MCF 10A (cell line): ENCODE results near the gene CSMD2. TPM values are rescaled to one million over a fixed set of nuclear protein-coding genes. Genes with fewer than 3 reads are reported as not detected.

Experiments
- BruUV-seq: library from RNA; stranded (reverse); fragments of 400-500 nt; replicated peaks from 2 replicates; lab custom pipeline; 2021; lab: Mats Ljungman, UMichigan
- CTCF ChIA-PET: fragments of 300-600 bp; sonication (Branson Sonifier 250); formaldehyde crosslinking; extraction: SDS; loops from one replicate; lab custom pipeline; 2021; ENCODE audit warnings: antibody characterized with exemption, inconsistent platforms; lab: Yijun Ruan, JAX
- POLR2A ChIA-PET: fragments of 300-600, 350-650 bp; sonication (Branson Sonifier 250); formaldehyde crosslinking; extraction: SDS; loops from one replicate; lab custom pipeline; 2020; ENCODE audit warnings: antibody characterized with exemption, inconsistent platforms; lab: Yijun Ruan, JAX
- DNase-seq: peaks from one replicate; pipeline ENCODE4 v3.0.0-alpha.2; 2018; ENCODE audit not compliant: unreplicated experiment
- H3K27ac Mint-ChIP-seq: one replicate; pipeline ENCODE4 v1.8.0; 2022; ENCODE audit warnings: mild to moderate bottlenecking, low read depth, mixed read lengths; ENCODE audit not compliant: unreplicated experiment
- H3K27me3 Mint-ChIP-seq: one replicate; pipeline ENCODE4 v1.8.0; 2022; ENCODE audit warnings: mixed read lengths; ENCODE audit not compliant: insufficient read depth, unreplicated experiment
- H3K36me3 Mint-ChIP-seq: one replicate; pipeline ENCODE4 v1.8.0; 2022; ENCODE audit warnings: mild to moderate bottlenecking, moderate library complexity, mixed read lengths; ENCODE audit not compliant: insufficient read depth, unreplicated experiment
- H3K4me1 Mint-ChIP-seq: one replicate; pipeline ENCODE4 v1.8.0; 2022; ENCODE audit warnings: mixed read lengths; ENCODE audit not compliant: insufficient read depth, unreplicated experiment
- H3K4me3 Mint-ChIP-seq: one replicate; pipeline ENCODE4 v1.8.0; 2022; ENCODE audit warnings: mild to moderate bottlenecking, moderate library complexity, mixed read lengths; ENCODE audit not compliant: unreplicated experiment
- H3K9me3 Mint-ChIP-seq: one replicate; pipeline ENCODE4 v1.8.0; 2022; ENCODE audit warnings: mixed read lengths; ENCODE audit not compliant: unreplicated experiment
- CTCF ChIP-seq: fragments of 200-600 bp; IDR thresholded peaks from one replicate; pipeline ENCODE4 v1.8.0; 2022; ENCODE audit warnings: antibody characterized with exemption, mild to moderate bottlenecking; ENCODE audit not compliant: unreplicated experiment
- intact Hi-C: fragments of 100-400 bp; cut with micrococcal nuclease; formaldehyde crosslinking; loops from 2 replicates; pipeline ENCODE4 v1.14.1; 2022
- total RNA-seq: library from RNA; stranded (reverse); gene quantifications from 2 replicates; pipeline ENCODE4 v1.2.3, GENCODE V29; 2022

Gene CSMD2
- total RNA-seq, 1 experiment from 2014 or later, result not detected

GRCh38 chr1:33997127-33998036, 167.6 kb downstream of the CSMD2 start:
- ChIA-PET POLR2A (no interaction called here), CTCF (interaction anchor here (0.5 kb wide), 1 partner anchor 305 kb away, joined by 3 read pairs; no protein-coding TSS in a partner anchor)
- no TSS peak for BruUV-seq
- Mint-ChIP-seq H3K27ac (no peak overlapping the region), H3K27me3 (no peaks in the 10 kb centered on the region), H3K4me3 (no peak overlapping the region), H3K36me3 (no peaks in the 10 kb centered on the region), H3K9me3 (peaks cover 18% of the 10 kb centered on the region), H3K4me1 (no peaks in the 10 kb centered on the region)
- TF ChIP-seq CTCF, result no peak
- intact Hi-C loops, result no loop called here
- no peak for DNase-seq

- DNase-seq, result no peak
- H3K36me3 Mint-ChIP-seq, result no peaks in the 10 kb centered on the region
- no peak overlapping the region for H3K4me3 Mint-ChIP-seq
- H3K9me3 Mint-ChIP-seq, result peaks cover 18% of the 10 kb centered on the region
- BruUV-seq, result no TSS peak
- no peaks in the 10 kb centered on the region for H3K4me1 Mint-ChIP-seq
- POLR2A ChIA-PET, result no interaction called here
- TF ChIP-seq CTCF, result no peak
- no peak overlapping the region for H3K27ac Mint-ChIP-seq
- CTCF ChIA-PET, result no interaction called here
- intact Hi-C loops, result no loop called here
- no peaks in the 10 kb centered on the region for H3K27me3 Mint-ChIP-seq
Observed at GRCh38 chr1:33996281-33996680, 168.7 kb downstream of the CSMD2 start.

- no TSS peak for BruUV-seq
- H3K27ac Mint-ChIP-seq, result no peak overlapping the region
Observed at GRCh38 chr1:33993301-33993700, 171.7 kb downstream of the CSMD2 start.

More at GRCh38 chr1:33993301-33993700, 171.7 kb downstream of the CSMD2 start:
- DNase-seq, result no peak
- H3K27me3 Mint-ChIP-seq, result no peaks in the 10 kb centered on the region
- ChIA-PET POLR2A (no interaction called here), CTCF (interaction anchor here (0.6 kb wide), 1 partner anchor 53 kb away, joined by 4 read pairs; no protein-coding TSS in a partner anchor)
- intact Hi-C loops, result no loop called here
- TF ChIP-seq CTCF, result no peak
- no peaks in the 10 kb centered on the region for H3K36me3 Mint-ChIP-seq
- H3K4me3 Mint-ChIP-seq, result no peak overlapping the region
- H3K4me1 Mint-ChIP-seq, result no peaks in the 10 kb centered on the region
- H3K9me3 Mint-ChIP-seq, result peaks cover 18% of the 10 kb centered on the region
